GM19025 (cell line): ENCODE data around the gene TNNT2.

Experiments
- ATAC-seq: cut with Tn5 transposase; IDR thresholded peaks from one replicate; pipeline ENCODE4 v1.9.1; 2021; ENCODE audit warnings: mild to moderate bottlenecking, low read depth, moderate library complexity; ENCODE audit not compliant: unreplicated experiment

TNNT2 gene

GRCh38 chr1:201336711-201337450, 40.6 kb downstream of the TNNT2 start:
- no peak for ATAC-seq

GRCh38 chr1:201335901-201336300, 41.6 kb downstream of the TNNT2 start:
- no peak for ATAC-seq

GRCh38 chr1:201335174-201335870, 42.2 kb downstream of the TNNT2 start:
- no peak for ATAC-seq

GRCh38 chr1:201334325-201335173, 42.9 kb downstream of the TNNT2 start:
- ATAC-seq = no peak

GRCh38 chr1:201332616-201333335, 44.7 kb downstream of the TNNT2 start:
- ATAC-seq = no peak

GRCh38 chr1:201332021-201332420, 45.5 kb downstream of the TNNT2 start:
- ATAC-seq = no peak

- ATAC-seq = no peak
These were observed 46.3 kb downstream of the TNNT2 start for GRCh38 chr1:201331166-201331565.

GRCh38 chr1:201330541-201330940, 46.9 kb downstream of the TNNT2 start:
- ATAC-seq = no peak

- ATAC-seq = no peak
These were observed 47.7 kb downstream of the TNNT2 start for GRCh38 chr1:201329801-201330200.

GRCh38 chr1:201329286-201329685, 48.2 kb downstream of the TNNT2 start:
- no peak for ATAC-seq

GRCh38 chr1:201328576-201328975, 48.9 kb downstream of the TNNT2 start:
- ATAC-seq = no peak

- ATAC-seq = no peak
These were observed 49.7 kb downstream of the TNNT2 start for GRCh38 chr1:201327687-201328240.

GRCh38 chr1:201326710-201327109, 50.8 kb downstream of the TNNT2 start:
- ATAC-seq = no peak

- no peak for ATAC-seq
These were observed 51.8 kb downstream of the TNNT2 start for GRCh38 chr1:201325678-201326060.

- no peak for ATAC-seq
These were observed 52.4 kb downstream of the TNNT2 start for GRCh38 chr1:201324821-201325677.

GRCh38 chr1:201324306-201324705, 53.2 kb downstream of the TNNT2 start:
- ATAC-seq = no peak

GRCh38 chr1:201322653-201323510, 54.6 kb downstream of the TNNT2 start:
- no peak for ATAC-seq

- no peak for ATAC-seq
These were observed 55.6 kb downstream of the TNNT2 start for GRCh38 chr1:201321826-201322390.
